ENCODE measurements around the gene TSHZ1.

TSHZ1 gene

DNA sequence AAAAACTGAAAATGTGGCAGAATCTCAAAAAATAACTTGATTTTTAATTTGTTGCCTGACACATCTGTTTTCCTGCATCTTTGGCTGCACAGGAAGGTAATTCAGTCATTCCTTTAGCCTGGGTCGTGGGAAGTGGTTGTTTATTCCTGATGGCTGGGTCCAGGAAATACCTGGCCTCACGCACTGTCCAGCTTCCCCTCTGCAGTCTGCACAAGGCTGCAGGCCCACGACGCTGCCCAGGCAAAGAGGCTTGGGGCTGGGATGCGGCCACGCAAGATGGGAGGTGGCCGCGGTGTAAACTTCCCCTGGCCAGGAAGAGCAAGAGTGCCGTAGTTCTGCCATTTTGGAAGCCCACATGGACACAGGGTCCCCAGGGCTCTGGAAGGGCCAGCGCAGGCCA, 28.2 kb downstream of the TSHZ1 start:
- Histone ChIP-seq H3K79me2 (ENCODE audit: insufficient read depth, low read length) (no peaks in the 10 kb centered on the region), H3K27ac (ENCODE audit: low read depth, low read length, poor library complexity, severe bottlenecking) (no peak overlapping the region), H4K20me1 (ENCODE audit: insufficient read depth, low read length) (no peaks in the 10 kb centered on the region), H3K9ac (ENCODE audit: low read length) (no peak overlapping the region), H3K4me3 (ENCODE audit: low read depth, low read length, poor library complexity, severe bottlenecking) (no peak overlapping the region), H2AFZ (ENCODE audit: low read length) (no peak overlapping the region), H3K27me3 (ENCODE audit: insufficient read depth, low read length) (no peaks in the 10 kb centered on the region; the same call in 1 of the 2 replicates), H3K9me3 (ENCODE audit: low read length) (no peaks in the 10 kb centered on the region), H3K4me2 (ENCODE audit: low read length) (no peak overlapping the region), H3F3A (ENCODE audit: insufficient read depth, low read length) (no peaks in the 10 kb centered on the region), H3K4me1 (ENCODE audit: insufficient read depth, low read length, severe bottlenecking) (no peaks in the 10 kb centered on the region), H3K9me2 (ENCODE audit: low read depth, low read length) (no peaks in the 10 kb centered on the region), H3K36me3 (ENCODE audit: insufficient read depth, low read length) (no peaks in the 10 kb centered on the region)
- TF ChIP-seq, protein P1, sequence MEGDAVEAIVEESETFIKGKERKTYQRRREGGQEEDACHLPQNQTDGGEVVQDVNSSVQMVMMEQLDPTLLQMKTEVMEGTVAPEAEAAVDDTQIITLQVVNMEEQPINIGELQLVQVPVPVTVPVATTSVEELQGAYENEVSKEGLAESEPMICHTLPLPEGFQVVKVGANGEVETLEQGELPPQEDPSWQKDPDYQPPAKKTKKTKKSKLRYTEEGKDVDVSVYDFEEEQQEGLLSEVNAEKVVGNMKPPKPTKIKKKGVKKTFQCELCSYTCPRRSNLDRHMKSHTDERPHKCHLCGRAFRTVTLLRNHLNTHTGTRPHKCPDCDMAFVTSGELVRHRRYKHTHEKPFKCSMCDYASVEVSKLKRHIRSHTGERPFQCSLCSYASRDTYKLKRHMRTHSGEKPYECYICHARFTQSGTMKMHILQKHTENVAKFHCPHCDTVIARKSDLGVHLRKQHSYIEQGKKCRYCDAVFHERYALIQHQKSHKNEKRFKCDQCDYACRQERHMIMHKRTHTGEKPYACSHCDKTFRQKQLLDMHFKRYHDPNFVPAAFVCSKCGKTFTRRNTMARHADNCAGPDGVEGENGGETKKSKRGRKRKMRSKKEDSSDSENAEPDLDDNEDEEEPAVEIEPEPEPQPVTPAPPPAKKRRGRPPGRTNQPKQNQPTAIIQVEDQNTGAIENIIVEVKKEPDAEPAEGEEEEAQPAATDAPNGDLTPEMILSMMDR (IDR thresholded peaks at IDR 0.05; ENCODE audit: low read length), result no peak
- TF ChIP-seq EZH2 (IDR thresholded peaks at IDR 0.05; ENCODE audit: borderline replicate concordance, low read length), result no peak

DNA sequence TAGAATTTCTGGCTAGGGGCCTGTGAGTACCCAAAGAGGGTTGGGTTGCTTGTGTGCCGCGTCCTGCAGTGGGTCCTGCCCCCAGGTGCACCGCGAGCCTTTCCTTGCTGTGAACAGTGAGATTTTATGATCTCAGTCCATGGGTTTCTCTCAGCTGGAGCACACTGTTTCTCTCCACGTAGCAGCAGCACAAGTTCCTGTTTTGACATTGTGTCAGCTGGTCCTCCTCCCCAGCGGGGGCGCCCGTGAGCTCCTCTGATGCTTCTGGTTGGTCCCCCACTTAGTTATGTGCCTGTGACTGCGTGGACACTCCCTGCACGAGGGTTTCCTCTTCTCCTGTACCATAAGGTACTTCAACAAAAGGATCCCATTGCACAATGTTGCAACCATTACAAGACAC, 29.8 kb downstream of the TSHZ1 start:
- H3K4me3 ChIP-seq (ENCODE audit: low read depth, low read length, poor library complexity, severe bottlenecking), result no peak overlapping the region
- H3K9me2 ChIP-seq (ENCODE audit: low read depth, low read length), result no peaks in the 10 kb centered on the region
- no peaks in the 10 kb centered on the region; the same call in 1 of the 2 replicates for H3K27me3 ChIP-seq (ENCODE audit: insufficient read depth, low read length)
- H2AFZ ChIP-seq (ENCODE audit: low read length), result no peak overlapping the region
- H3K79me2 ChIP-seq (ENCODE audit: insufficient read depth, low read length), result no peaks in the 10 kb centered on the region
- H3K4me1 ChIP-seq (ENCODE audit: insufficient read depth, low read length, severe bottlenecking), result no peaks in the 10 kb centered on the region
- no peak overlapping the region for H3K27ac ChIP-seq (ENCODE audit: low read depth, low read length, poor library complexity, severe bottlenecking)
- no peaks in the 10 kb centered on the region for H3K36me3 ChIP-seq (ENCODE audit: insufficient read depth, low read length)
- no peaks in the 10 kb centered on the region for H4K20me1 ChIP-seq (ENCODE audit: insufficient read depth, low read length)
- H3F3A ChIP-seq (ENCODE audit: insufficient read depth, low read length), result no peaks in the 10 kb centered on the region
- H3K9ac ChIP-seq (ENCODE audit: low read length), result no peak overlapping the region
- H3K4me2 ChIP-seq (ENCODE audit: low read length), result no peak overlapping the region
- H3K9me3 ChIP-seq (ENCODE audit: low read length), result no peaks in the 10 kb centered on the region
- TF ChIP-seq, protein P1 (IDR thresholded peaks at IDR 0.05; ENCODE audit: low read length), result peak; percentile 39; the same call in 1 of the 2 replicates
- no peak for TF ChIP-seq EZH2 (IDR thresholded peaks at IDR 0.05; ENCODE audit: borderline replicate concordance, low read length)

DNA sequence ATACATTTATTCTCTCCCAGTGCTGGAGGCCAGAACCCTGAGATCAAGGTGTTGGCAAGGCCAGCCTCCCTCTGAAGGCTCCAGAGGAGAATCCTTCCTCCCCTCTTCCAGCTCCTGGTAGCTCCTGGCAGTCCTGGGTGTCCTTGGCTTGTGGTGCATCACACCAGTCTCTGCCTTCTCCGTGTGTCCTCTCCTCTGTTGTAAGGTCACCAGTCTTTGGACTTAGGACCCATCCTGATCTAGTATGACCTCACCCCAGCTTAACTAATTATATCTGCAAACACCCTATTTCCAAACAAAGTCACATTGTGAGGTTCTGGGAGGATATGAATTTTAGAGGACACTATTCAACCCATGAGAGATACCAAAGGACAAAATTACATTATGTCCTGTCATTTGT, 31.1 kb downstream of the TSHZ1 start:
- TF ChIP-seq, protein P1 (IDR thresholded peaks at IDR 0.05; ENCODE audit: low read length), result no peak
- TF ChIP-seq EZH2 (IDR thresholded peaks at IDR 0.05; ENCODE audit: borderline replicate concordance, low read length), result no peak
- no peak overlapping the region for H3K27ac ChIP-seq (ENCODE audit: low read depth, low read length, poor library complexity, severe bottlenecking)
- no peak overlapping the region for H3K4me3 ChIP-seq (ENCODE audit: low read depth, low read length, poor library complexity, severe bottlenecking)
- H3K9me3 ChIP-seq (ENCODE audit: low read length), result no peaks in the 10 kb centered on the region
- H3K9me2 ChIP-seq (ENCODE audit: low read depth, low read length), result no peaks in the 10 kb centered on the region
- H3F3A ChIP-seq (ENCODE audit: insufficient read depth, low read length), result no peaks in the 10 kb centered on the region
- no peaks in the 10 kb centered on the region for H3K79me2 ChIP-seq (ENCODE audit: insufficient read depth, low read length)
- no peaks in the 10 kb centered on the region for H3K4me1 ChIP-seq (ENCODE audit: insufficient read depth, low read length, severe bottlenecking)
- H3K9ac ChIP-seq (ENCODE audit: low read length), result no peak overlapping the region
- peaks cover 4% of the 10 kb centered on the region; the same call in 1 of the 2 replicates for H3K27me3 ChIP-seq (ENCODE audit: insufficient read depth, low read length)
- H4K20me1 ChIP-seq (ENCODE audit: insufficient read depth, low read length), result no peaks in the 10 kb centered on the region
- no peak overlapping the region for H3K4me2 ChIP-seq (ENCODE audit: low read length)
- H2AFZ ChIP-seq (ENCODE audit: low read length), result no peak overlapping the region
- no peaks in the 10 kb centered on the region for H3K36me3 ChIP-seq (ENCODE audit: insufficient read depth, low read length)
